Measurements from ENCODE around the gene SOX1. TPM values are rescaled to one million over a fixed set of nuclear protein-coding genes. Genes with fewer than 3 reads are reported as not detected.

SOX1 gene
- total RNA-seq, 1 donor from 2014 or later: not detected

GRCh38 chr13:112101360-112101930 lies 34.5 kb downstream of the SOX1 start:
- Histone ChIP-seq H3K4me3 (no peak overlapping the region), H3K27me3 (no peaks in the 10 kb centered on the region), H3K9me3 (no peaks in the 10 kb centered on the region), H3K27ac (no peak overlapping the region), H3K36me3 (no peaks in the 10 kb centered on the region), H3K4me1 (no peaks in the 10 kb centered on the region)
- no peak for TF ChIP-seq CTCF (IDR thresholded peaks at IDR 0.05)
- no peak for DNase-seq (ENCODE audit: low spot score in 2 of 2)
- intact Hi-C loops (cut with DNase I): no loop called here

GRCh38 chr13:112102243-112102642 lies 35.3 kb downstream of the SOX1 start:
- intact Hi-C loops (cut with DNase I): no loop called here
- no peak for DNase-seq (ENCODE audit: low spot score in 2 of 2)
- Histone ChIP-seq H3K9me3 (no peaks in the 10 kb centered on the region), H3K27ac (no peak overlapping the region), H3K27me3 (no peaks in the 10 kb centered on the region), H3K4me1 (no peaks in the 10 kb centered on the region), H3K36me3 (no peaks in the 10 kb centered on the region), H3K4me3 (no peak overlapping the region)
- TF ChIP-seq CTCF (IDR thresholded peaks at IDR 0.05): no peak

- H3K27ac ChIP-seq: no peak overlapping the region
- H3K4me3 ChIP-seq: no peak overlapping the region
- TF ChIP-seq CTCF (IDR thresholded peaks at IDR 0.05): no peak
- DNase-seq (ENCODE audit: low spot score in 2 of 2): no peak
- intact Hi-C loops (cut with DNase I): no loop called here
- no peaks in the 10 kb centered on the region for H3K36me3 ChIP-seq
- H3K4me1 ChIP-seq: no peaks in the 10 kb centered on the region
- H3K27me3 ChIP-seq: no peaks in the 10 kb centered on the region
- no peaks in the 10 kb centered on the region for H3K9me3 ChIP-seq
Measured at GRCh38 chr13:112103260-112103838, 36.4 kb downstream of the SOX1 start.

- DNase-seq (ENCODE audit: low spot score in 2 of 2): no peak
- Histone ChIP-seq H3K27me3 (no peaks in the 10 kb centered on the region), H3K9me3 (no peaks in the 10 kb centered on the region), H3K27ac (no peak overlapping the region), H3K36me3 (no peaks in the 10 kb centered on the region), H3K4me1 (no peaks in the 10 kb centered on the region), H3K4me3 (no peak overlapping the region)
- no peak for TF ChIP-seq CTCF (IDR thresholded peaks at IDR 0.05)
- intact Hi-C loops (cut with DNase I): no loop called here
Measured at GRCh38 chr13:112103961-112104880, 37.3 kb downstream of the SOX1 start.

GRCh38 chr13:112104881-112105234 lies 37.9 kb downstream of the SOX1 start:
- intact Hi-C loops (cut with DNase I): no loop called here
- DNase-seq (ENCODE audit: low spot score in 2 of 2): no peak
- no peaks in the 10 kb centered on the region for H3K27me3 ChIP-seq

More at GRCh38 chr13:112104881-112105234, 37.9 kb downstream of the SOX1 start:
- no peak for TF ChIP-seq CTCF (IDR thresholded peaks at IDR 0.05)
- Histone ChIP-seq H3K27ac (no peak overlapping the region), H3K4me3 (no peak overlapping the region), H3K4me1 (no peaks in the 10 kb centered on the region), H3K9me3 (no peaks in the 10 kb centered on the region), H3K36me3 (no peaks in the 10 kb centered on the region)
